GM19238 (cell line): ENCODE data around the gene BFAR.
"Not testable (repeated sequence)": the region's sequence is repeated elsewhere in the genome, so short reads cannot be mapped to it uniquely, and the experiment has no call there.

Experiments used
- DNase-seq: peaks from one replicate; pipeline ENCODE4 v3.0.0; 2011; ENCODE audit warnings: low spot score; ENCODE audit not compliant: insufficient read length

Gene BFAR

GRCh38 chr16:14632693-14633569 lies at the start of gene BFAR:
Gene BFAR, plus strand, starts transcription at chr16:14632951. Its CDS starts 11,396 bp downstream, at chr16:14644347.
- peak; percentile 84 for DNase-seq

- no peak for DNase-seq
These were observed 47.5 kb upstream of the BFAR start for GRCh38 chr16:14585287-14585686.

GRCh38 chr16:14586637-14587305 lies 46.0 kb upstream of the BFAR start:
- DNase-seq, result no peak

GRCh38 chr16:14600164-14600563 lies 32.6 kb upstream of the BFAR start:
- DNase-seq, result no peak

- DNase-seq, result no peak
These were observed 30.2 kb upstream of the BFAR start for GRCh38 chr16:14602443-14602963.

- DNase-seq, result no peak
These were observed 26.6 kb upstream of the BFAR start for GRCh38 chr16:14606102-14606501.

GRCh38 chr16:14608111-14608566 lies 24.6 kb upstream of the BFAR start:
- DNase-seq, result peak; percentile 31

- no peak for DNase-seq
These were observed 24.1 kb upstream of the BFAR start for GRCh38 chr16:14608604-14609003.

- DNase-seq, result no peak
These were observed 23.0 kb upstream of the BFAR start for GRCh38 chr16:14609716-14610115.

- DNase-seq, result no peak
These were observed 21.1 kb upstream of the BFAR start for GRCh38 chr16:14611660-14612059.

GRCh38 chr16:14613991-14614390 lies 18.8 kb upstream of the BFAR start:
- no peak for DNase-seq

GRCh38 chr16:14616280-14616679 lies 16.5 kb upstream of the BFAR start:
- DNase-seq, result no peak

- no peak for DNase-seq
These were observed 14.2 kb upstream of the BFAR start for GRCh38 chr16:14618566-14618965.

GRCh38 chr16:14627078-14627477 lies 5.7 kb upstream of the BFAR start:
- DNase-seq, result no peak

GRCh38 chr16:14628806-14629611 lies 3.7 kb upstream of the BFAR start:
- no peak for DNase-seq

GRCh38 chr16:14629612-14629918 lies 3.2 kb upstream of the BFAR start:
- DNase-seq, result no peak

GRCh38 chr16:14629919-14630619 lies 2.7 kb upstream of the BFAR start, which contains the start of gene PARN:
Gene PARN, minus strand, starts transcription at chr16:14630260. Its CDS starts 135 bp downstream, at chr16:14630125.
- DNase-seq, result peak; percentile 87

GRCh38 chr16:14630620-14631330 lies 2.0 kb upstream of the BFAR start:
- DNase-seq, result not testable (repeated sequence)

GRCh38 chr16:14634389-14634725 lies 1.6 kb downstream of the BFAR start:
- no peak for DNase-seq

GRCh38 chr16:14635395-14636165 lies 2.8 kb downstream of the BFAR start:
- no peak for DNase-seq
